A673 (cell line): ENCODE measurements around the gene SEC16A.

Source experiments
- CTCF ChIP-seq: fragments of 300-800, 200-600 bp; sonication (generic); conservative IDR thresholded peaks from 2 replicates; pipeline ENCODE4 v1.5.1; 2017; ENCODE audit warnings: low read depth, mild to moderate bottlenecking, antibody characterized with exemption, low read length, moderate library complexity, mixed read lengths
- EZH2 ChIP-seq: fragments of 200-600 bp; sonication (generic); IDR thresholded peaks from 2 replicates; pipeline ENCODE4 v1.6.1; 2017; ENCODE audit warnings: borderline replicate concordance, low read depth, mild to moderate bottlenecking, mixed read lengths, antibody characterized with exemption, low read length; ENCODE audit not compliant: poor library complexity, severe bottlenecking

GRCh38 chr9:136433043-136433715 is 49.7 kb downstream of the SEC16A start:
- TF ChIP-seq CTCF (no peak), EZH2 (no peak)
